B cell (primary cell): ENCODE data around the gene AGGF1. TPM values are rescaled to one million over a fixed set of nuclear protein-coding genes. Genes with fewer than 3 reads are reported as not detected.

Source experiments
- ATAC-seq: fragments of 200-7000 bp; cut with Tn5 transposase; one replicate; pipeline ENCODE4 v1.10.0; 2021; ENCODE audit warnings: low read depth, mild to moderate bottlenecking, moderate number of reproducible peaks, moderate library complexity
- CTCF ChIA-PET: fragments of 350-600 bp; sonication (Branson Sonifier 250); formaldehyde crosslinking; loops from one replicate; lab custom pipeline; 2021; ENCODE audit warnings: antibody characterized with exemption, inconsistent platforms; lab: Charles Lee
- POLR2A ChIA-PET: fragments of 350-600 bp; sonication (Branson Sonifier 250); formaldehyde crosslinking; loops from one replicate; lab custom pipeline; 2021; ENCODE audit warnings: antibody characterized with exemption; lab: Charles Lee
- DNase-seq: peaks from one replicate; pipeline ENCODE4 v3.0.0; 2013
- H2AFZ ChIP-seq: 2 replicates; pipeline ENCODE4 v1.6.1; 2012; ENCODE audit warnings: mild to moderate bottlenecking, low read depth, low read length; ENCODE audit not compliant: insufficient read depth, poor library complexity, severe bottlenecking
- H3K27ac ChIP-seq, 2 donors: 1 replicate in 1 of 2; 2 replicates in 1 of 2; pipeline ENCODE4 v1.5.1; 2012 to 2013; ENCODE audit warnings: low read length in 2 of 2, mild to moderate bottlenecking in 2 of 2, moderate library complexity in 1 of 2
- H3K27me3 ChIP-seq, 4 experiments: fragments of 200-600 bp in 1 of 4; sonication (generic) in 1 of 4; replicated peaks in 1 of 4; 1 replicate in 2 of 4; 2 replicates in 2 of 4; pipeline versions ENCODE4 v1.6.1 to v1.7.0; 2013 to 2016; ENCODE audit warnings: low read length in 3 of 4, mild to moderate bottlenecking in 2 of 4, mixed read lengths in 1 of 4, moderate library complexity in 1 of 4; ENCODE audit not compliant: insufficient read depth in 4 of 4, control insufficient read depth in 3 of 4; ENCODE audit errors: control extremely low read depth in 1 of 4
- H3K36me3 ChIP-seq, 2 experiments: replicated peaks in 1 of 2; 1 replicate in 1 of 2; 2 replicates in 1 of 2; pipeline versions ENCODE4 v1.6.1 to v1.7.1; 2013; ENCODE audit warnings: low read length in 1 of 2; ENCODE audit not compliant: insufficient read depth in 2 of 2, control insufficient read depth in 1 of 2; ENCODE audit errors: control extremely low read depth in 1 of 2, extremely low read depth in 1 of 2
- H3K4me1 ChIP-seq, 2 donors: fragments of 200-600 bp in 1 of 2; sonication (generic) in 1 of 2; 1 replicate in 1 of 2; 2 replicates in 1 of 2; pipeline versions ENCODE4 v1.5.1 to v1.6.1; 2013 to 2017; ENCODE audit warnings: low read length in 2 of 2; ENCODE audit not compliant: control insufficient read depth in 2 of 2, insufficient read depth in 2 of 2
- H3K4me2 ChIP-seq: replicated peaks from 2 replicates; pipeline ENCODE3; 2012; ENCODE audit warnings: mild to moderate bottlenecking, low read depth, low read length; ENCODE audit not compliant: poor library complexity, severe bottlenecking
- H3K4me3 ChIP-seq, 5 experiments: fragments of 200-600 bp in 1 of 5; sonication (generic) in 1 of 5; 1 replicate in 3 of 5; 2 replicates in 2 of 5; pipeline versions ENCODE4 v1.5.1 to v1.7.0; 2011 to 2016; ENCODE audit warnings: low read length in 4 of 5, mild to moderate bottlenecking in 4 of 5, low read depth in 2 of 5, control low read depth in 1 of 5, moderate library complexity in 1 of 5; ENCODE audit not compliant: insufficient read depth in 1 of 5; ENCODE audit errors: control extremely low read depth in 1 of 5, extremely low read depth in 1 of 5
- H3K79me2 ChIP-seq: fragments of 200-600 bp; sonication (generic); one replicate; pipeline ENCODE4 v1.6.0; 2016; ENCODE audit warnings: low read length; ENCODE audit not compliant: control insufficient read depth, insufficient read depth
- H3K9ac ChIP-seq: fragments of 200-600 bp; sonication (generic); 2 replicates; pipeline ENCODE4 v1.6.1; 2017; ENCODE audit warnings: mild to moderate bottlenecking, low read length, moderate library complexity
- H3K9me3 ChIP-seq, 3 donors: one replicate each; pipeline versions ENCODE4 v1.6.1 to v1.7.1; 2013; ENCODE audit warnings: low read length in 2 of 3; ENCODE audit not compliant: control insufficient read depth in 2 of 3, insufficient read depth in 1 of 3; ENCODE audit errors: control extremely low read depth in 1 of 3
- H4K20me1 ChIP-seq: 2 replicates; pipeline ENCODE4 v1.6.0; 2012; ENCODE audit warnings: mild to moderate bottlenecking, low read length; ENCODE audit not compliant: insufficient read depth, control insufficient read depth, poor library complexity, severe bottlenecking
- H3K27ac Mint-ChIP-seq: one replicate; pipeline ENCODE4 v1.8.0; 2021; ENCODE audit warnings: mixed read lengths
- H3K27me3 Mint-ChIP-seq: one replicate; pipeline ENCODE4 v1.8.0; 2021; ENCODE audit warnings: mixed read lengths
- H3K4me1 Mint-ChIP-seq: one replicate; pipeline ENCODE4 v1.8.0; 2021; ENCODE audit warnings: mixed read lengths
- H3K4me3 Mint-ChIP-seq: one replicate; pipeline ENCODE4 v1.8.0; 2021; ENCODE audit warnings: mixed read lengths
- H3K9me3 Mint-ChIP-seq: one replicate; pipeline ENCODE4 v1.8.0; 2022; ENCODE audit warnings: mixed read lengths; ENCODE audit not compliant: insufficient read depth
- CTCF ChIP-seq: fragments of 200-600 bp; IDR thresholded peaks from one replicate; pipeline ENCODE4 v1.8.0; 2022; ENCODE audit warnings: antibody characterized with exemption, mild to moderate bottlenecking
- EZH2 ChIP-seq: IDR thresholded peaks from 2 replicates; pipeline ENCODE4 v1.6.1; 2012; ENCODE audit warnings: borderline replicate concordance, low read depth, mild to moderate bottlenecking, moderate library complexity, low read length; ENCODE audit not compliant: insufficient read depth, poor library complexity, severe bottlenecking
- WGBS: methylation state at CpG from one replicate; pipeline ENCODE4 v1.1.5; 2013; ENCODE audit warnings: missing lambda C conversion rate; ENCODE audit not compliant: insufficient coverage; 5-methylcytosine and 5-hydroxymethylcytosine counted together
- intact Hi-C: fragments of 100-400 bp; cut with micrococcal nuclease; formaldehyde crosslinking; loops from one replicate; pipeline ENCODE4 v1.10.0; 2022
- polyA plus RNA-seq: library from polyadenylated mRNA; depleted of rRNA; stranded (reverse); fragments of >200 nt; gene quantifications from 2 replicates; pipeline ENCODE4 v1.2.3, GENCODE V29; 2012
- total RNA-seq, 2 donors: library from RNA; stranded (reverse); fragments of 120-200 nt in 1 of 2; gene quantifications; 1 replicate in 1 of 2; 2 replicates in 1 of 2; pipeline versions ENCODE4 v1.2.3 to v1.2.4, GENCODE V29; 2013 to 2022

Gene AGGF1
- total and polyA plus RNA-seq, 2 donors (not counting 1 experiment from before 2014, with no cell fraction given), result 9.3 to 25.6 TPM

- Histone ChIP-seq H3K4me1 (no peaks in the 10 kb centered on the region), H3K9ac (no peak overlapping the region), H3K36me3 (no peaks in the 10 kb centered on the region), H3K4me3 (no peak overlapping the region), H4K20me1 (no peaks in the 10 kb centered on the region), H3K27me3 (no peaks in the 10 kb centered on the region), H3K9me3 (no peaks in the 10 kb centered on the region), H2AFZ (no peak overlapping the region), H3K4me2 (no peak overlapping the region), H3K79me2 (no peaks in the 10 kb centered on the region), H3K27ac (no peak overlapping the region)
- ChIA-PET CTCF (no interaction called here), POLR2A (no interaction called here)
- no peak overlapping the region for H3K27ac Mint-ChIP-seq
- TF ChIP-seq CTCF (no peak), EZH2 (no peak)
- no peaks in the 10 kb centered on the region for H3K9me3 Mint-ChIP-seq
- DNase-seq (no peak), ATAC-seq (no peak)
- peaks cover 9% of the 10 kb centered on the region for H3K27me3 Mint-ChIP-seq
- no peak overlapping the region for H3K4me3 Mint-ChIP-seq
- 67% methylated on average over 1 of the region's 2 CpGs for WGBS
- intact Hi-C loops, result no loop called here
- H3K4me1 Mint-ChIP-seq, result no peaks in the 10 kb centered on the region
Measured at GRCh38 chr5:76999451-76999850, 30.8 kb upstream of the AGGF1 start.

- Histone ChIP-seq H3K27me3 (peaks cover 0 to 2% (median 0%) of the 10 kb centered on the region in 4 experiments), H2AFZ (no peak overlapping the region), H3K79me2 (no peaks in the 10 kb centered on the region), H3K4me1 (no peaks in the 10 kb centered on the region), H3K27ac (no peak overlapping the region), H4K20me1 (no peaks in the 10 kb centered on the region), H3K9ac (no peak overlapping the region), H3K36me3 (no peaks in the 10 kb centered on the region), H3K4me3 (no peak overlapping the region), H3K9me3 (no peaks in the 10 kb centered on the region), H3K4me2 (no peak overlapping the region)
- no peak for TF ChIP-seq CTCF
- TF ChIP-seq EZH2, result no peak
- ATAC-seq (no peak), DNase-seq (no peak)
- WGBS, result no CpG with 5 or more reads among the region's 1 CpG
- H3K4me1 Mint-ChIP-seq, result no peaks in the 10 kb centered on the region
- ChIA-PET POLR2A (no interaction called here), CTCF (interaction anchor here (0.8 kb wide), 1 partner anchor 151 kb away, joined by 3 read pairs; no protein-coding TSS in a partner anchor)
- no peak overlapping the region for H3K4me3 Mint-ChIP-seq
- peaks cover 18% of the 10 kb centered on the region for H3K27me3 Mint-ChIP-seq
- no peaks in the 10 kb centered on the region for H3K9me3 Mint-ChIP-seq
- no peak overlapping the region for H3K27ac Mint-ChIP-seq
- intact Hi-C loops, result no loop called here
Measured at GRCh38 chr5:77003246-77003645, 27.0 kb upstream of the AGGF1 start.
